Measurements from ENCODE around the gene RNF152.

DNA sequence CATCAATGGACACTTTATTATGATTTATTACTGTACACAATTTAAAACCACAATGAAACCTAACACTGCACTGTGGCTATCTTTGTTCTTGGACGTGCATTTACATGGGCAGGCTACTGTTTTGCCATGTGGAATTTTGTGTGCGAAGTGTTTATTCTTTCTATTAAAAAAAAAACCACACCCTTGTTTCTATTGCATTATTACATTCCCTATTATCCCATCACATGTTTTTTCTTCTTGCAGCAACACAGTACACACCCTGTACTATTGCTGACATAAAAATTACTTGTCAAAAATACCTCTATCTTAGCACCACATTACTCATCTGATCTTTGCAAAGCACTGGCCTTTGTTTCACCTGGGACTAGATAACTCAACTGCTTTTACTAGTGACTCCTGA, 1.5 kb downstream of the RNF152 start:
- TF ChIP-seq, protein P1, sequence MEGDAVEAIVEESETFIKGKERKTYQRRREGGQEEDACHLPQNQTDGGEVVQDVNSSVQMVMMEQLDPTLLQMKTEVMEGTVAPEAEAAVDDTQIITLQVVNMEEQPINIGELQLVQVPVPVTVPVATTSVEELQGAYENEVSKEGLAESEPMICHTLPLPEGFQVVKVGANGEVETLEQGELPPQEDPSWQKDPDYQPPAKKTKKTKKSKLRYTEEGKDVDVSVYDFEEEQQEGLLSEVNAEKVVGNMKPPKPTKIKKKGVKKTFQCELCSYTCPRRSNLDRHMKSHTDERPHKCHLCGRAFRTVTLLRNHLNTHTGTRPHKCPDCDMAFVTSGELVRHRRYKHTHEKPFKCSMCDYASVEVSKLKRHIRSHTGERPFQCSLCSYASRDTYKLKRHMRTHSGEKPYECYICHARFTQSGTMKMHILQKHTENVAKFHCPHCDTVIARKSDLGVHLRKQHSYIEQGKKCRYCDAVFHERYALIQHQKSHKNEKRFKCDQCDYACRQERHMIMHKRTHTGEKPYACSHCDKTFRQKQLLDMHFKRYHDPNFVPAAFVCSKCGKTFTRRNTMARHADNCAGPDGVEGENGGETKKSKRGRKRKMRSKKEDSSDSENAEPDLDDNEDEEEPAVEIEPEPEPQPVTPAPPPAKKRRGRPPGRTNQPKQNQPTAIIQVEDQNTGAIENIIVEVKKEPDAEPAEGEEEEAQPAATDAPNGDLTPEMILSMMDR (IDR thresholded peaks at IDR 0.05), result no peak
- TF ChIP-seq POLR2A (IDR thresholded peaks at IDR 0.05), result no peak

Measured in stomach (tissue), 4 donors.